T1000 (cell line): ENCODE measurements around the gene FRYL.
A peak's percentile ranks its signal among the peaks of the same experiment; 100 is the strongest.
"Not testable (repeated sequence)": the region's sequence is repeated elsewhere in the genome, so short reads cannot be mapped to it uniquely, and the experiment has no call there.

Experiments
- DNase-seq: peaks from one replicate; lab custom pipeline; 2025; ENCODE audit warnings: mixed read lengths; lab: John Stamatoyannopoulos, UW

FRYL gene

GRCh38 chr4:48779998-48780864 is at the start of gene FRYL:
Gene FRYL, minus strand, starts transcription at chr4:48780279. Its CDS starts 145,869 bp downstream, at chr4:48634410.
- DNase-seq, result peak; percentile 100

- DNase-seq, result no peak
Measured at GRCh38 chr4:48827622-48828021, 47.5 kb upstream of the FRYL start.

GRCh38 chr4:48821431-48821830 is 41.4 kb upstream of the FRYL start:
- not testable (repeated sequence) for DNase-seq

- DNase-seq, result no peak
Measured at GRCh38 chr4:48816971-48817370, 36.9 kb upstream of the FRYL start.

GRCh38 chr4:48816297-48816696 is 36.2 kb upstream of the FRYL start:
- DNase-seq, result not testable (repeated sequence)

- DNase-seq, result no peak
Measured at GRCh38 chr4:48815483-48815882, 35.4 kb upstream of the FRYL start.

- DNase-seq, result no peak
Measured at GRCh38 chr4:48813964-48814363, 33.9 kb upstream of the FRYL start.

- no peak for DNase-seq
Measured at GRCh38 chr4:48812866-48813265, 32.8 kb upstream of the FRYL start.

GRCh38 chr4:48804584-48805301 is 24.7 kb upstream of the FRYL start:
- no peak for DNase-seq

GRCh38 chr4:48801016-48801715 is 21.1 kb upstream of the FRYL start:
- DNase-seq, result no peak

- not testable (repeated sequence) for DNase-seq
Measured at GRCh38 chr4:48800155-48800554, 20.1 kb upstream of the FRYL start.

- DNase-seq, result no peak
Measured at GRCh38 chr4:48799157-48799556, 19.1 kb upstream of the FRYL start.

- DNase-seq, result no peak
Measured at GRCh38 chr4:48798117-48798516, 18.0 kb upstream of the FRYL start.

GRCh38 chr4:48796927-48797679 is 17.0 kb upstream of the FRYL start:
- no peak for DNase-seq

GRCh38 chr4:48796191-48796926 is 16.3 kb upstream of the FRYL start:
- DNase-seq, result no peak

GRCh38 chr4:48795108-48795507 is 15.0 kb upstream of the FRYL start:
- no peak for DNase-seq

- no peak for DNase-seq
Measured at GRCh38 chr4:48792348-48793006, 12.4 kb upstream of the FRYL start.

GRCh38 chr4:48791313-48791712 is 11.2 kb upstream of the FRYL start:
- DNase-seq, result no peak

- no peak for DNase-seq
Measured at GRCh38 chr4:48790561-48790960, 10.5 kb upstream of the FRYL start.

- no peak for DNase-seq
Measured at GRCh38 chr4:48787056-48787455, 7.0 kb upstream of the FRYL start.

- DNase-seq, result no peak
Measured at GRCh38 chr4:48786549-48786948, 6.5 kb upstream of the FRYL start.
